ENCODE measurements around the gene HSD17B8.

The HSD17B8 gene

DNA sequence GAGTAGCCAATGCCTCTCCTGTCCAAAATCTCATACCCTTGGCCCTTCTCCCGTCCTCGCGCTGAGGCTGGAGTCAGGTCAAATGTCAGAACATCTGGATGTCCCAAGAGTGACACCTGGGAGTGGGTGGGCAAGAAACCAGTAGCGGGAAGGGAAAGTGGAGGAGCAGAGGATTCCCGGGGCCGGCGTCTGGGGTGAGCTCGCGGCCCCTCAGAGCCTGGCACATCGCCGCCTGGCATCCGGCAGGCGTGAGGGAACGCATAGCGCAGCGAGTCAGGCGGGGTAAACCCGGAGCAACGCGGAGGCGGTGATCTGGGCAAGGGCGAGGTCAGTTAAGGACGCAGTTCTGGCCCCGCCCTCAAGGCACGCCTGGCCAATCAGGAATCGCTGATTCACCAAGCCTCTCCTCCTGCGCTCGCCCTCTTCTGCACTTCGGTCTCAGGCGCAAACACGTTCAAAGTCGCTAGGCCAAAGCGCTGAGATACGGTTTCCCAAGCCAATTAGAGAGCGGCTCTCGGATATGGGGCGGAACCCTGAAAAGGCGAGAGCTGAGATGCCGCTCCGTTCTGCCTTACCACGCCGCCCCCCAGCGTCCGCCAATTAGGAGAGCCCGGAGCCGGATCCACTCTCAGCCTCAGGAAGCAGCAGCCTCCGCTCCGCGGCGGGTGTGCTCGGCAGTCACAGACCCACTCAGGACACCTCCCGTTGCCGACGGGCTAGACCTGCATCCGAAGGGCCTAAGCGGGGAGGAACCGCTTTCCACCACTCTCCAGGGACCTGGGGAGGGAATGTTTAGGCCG is 44.7 kb downstream of the HSD17B8 start:
- peak; percentile 98 to 99 (median 99) for DNase-seq

DNA sequence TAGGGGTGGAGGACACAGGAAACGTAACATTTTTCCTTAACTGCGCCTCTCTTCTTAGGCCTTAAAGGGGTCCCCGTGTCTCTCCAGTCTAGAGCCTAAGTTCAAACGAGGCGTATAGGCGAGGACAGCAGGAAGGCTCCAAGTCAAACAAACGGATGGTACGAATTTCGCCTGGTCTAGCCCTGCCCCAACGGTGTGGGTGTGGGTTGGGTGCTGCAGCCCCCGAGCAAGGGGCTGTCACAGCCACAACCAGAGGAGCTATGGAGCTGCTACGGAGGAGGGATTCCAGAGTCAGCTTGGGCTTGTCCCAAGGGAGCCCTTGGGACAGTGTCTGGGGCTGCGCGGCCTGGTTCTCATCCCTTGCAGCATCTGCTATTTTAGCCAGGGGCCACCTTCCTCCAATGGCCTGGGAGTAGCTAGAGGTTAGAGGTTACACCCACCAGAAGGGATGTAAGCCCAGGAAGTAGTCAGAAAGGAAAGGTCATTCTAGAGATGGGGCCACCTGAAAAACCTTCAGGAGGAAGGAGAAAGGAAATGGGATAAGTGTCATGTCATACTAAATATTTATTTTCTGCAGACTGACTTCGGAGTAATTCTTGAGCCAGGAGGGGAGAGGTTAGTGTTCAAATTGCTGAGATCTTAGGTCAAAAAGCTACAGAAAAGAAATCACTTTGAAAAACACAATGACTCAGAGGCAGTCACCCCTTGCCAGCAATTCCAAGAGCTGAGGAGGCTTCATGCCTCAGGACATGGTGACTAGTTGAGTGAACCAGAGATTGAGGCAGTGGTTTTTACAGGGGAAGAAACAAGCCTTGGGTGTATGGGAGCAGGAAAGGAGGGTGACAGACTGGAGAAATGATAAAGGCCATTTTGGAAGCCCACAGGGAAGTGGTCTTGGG is 45.5 kb downstream of the HSD17B8 start:
- DNase-seq, result peak; percentile 35 to 67 (median 59)

DNA sequence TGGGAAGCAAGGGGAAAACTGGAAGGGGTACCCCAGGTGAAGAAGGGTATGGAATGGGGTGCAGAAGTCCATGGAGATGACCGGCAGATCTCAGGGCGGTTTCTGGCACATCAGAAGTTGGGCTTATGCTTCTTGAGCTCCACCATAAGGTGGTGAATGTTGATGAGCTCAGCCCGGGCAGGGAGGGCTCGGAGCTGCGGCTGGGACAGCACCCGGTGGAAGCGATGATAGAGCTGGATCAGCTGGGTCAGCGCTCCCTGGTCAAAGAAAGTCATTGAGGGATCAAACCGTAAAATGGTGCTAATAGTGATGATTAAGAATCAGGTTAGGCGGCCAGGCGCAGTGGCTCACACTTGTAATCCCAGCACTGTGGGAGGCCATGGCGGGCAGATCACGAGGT is 46.3 kb downstream of the HSD17B8 start:
- DNase-seq, result no peak

DNA sequence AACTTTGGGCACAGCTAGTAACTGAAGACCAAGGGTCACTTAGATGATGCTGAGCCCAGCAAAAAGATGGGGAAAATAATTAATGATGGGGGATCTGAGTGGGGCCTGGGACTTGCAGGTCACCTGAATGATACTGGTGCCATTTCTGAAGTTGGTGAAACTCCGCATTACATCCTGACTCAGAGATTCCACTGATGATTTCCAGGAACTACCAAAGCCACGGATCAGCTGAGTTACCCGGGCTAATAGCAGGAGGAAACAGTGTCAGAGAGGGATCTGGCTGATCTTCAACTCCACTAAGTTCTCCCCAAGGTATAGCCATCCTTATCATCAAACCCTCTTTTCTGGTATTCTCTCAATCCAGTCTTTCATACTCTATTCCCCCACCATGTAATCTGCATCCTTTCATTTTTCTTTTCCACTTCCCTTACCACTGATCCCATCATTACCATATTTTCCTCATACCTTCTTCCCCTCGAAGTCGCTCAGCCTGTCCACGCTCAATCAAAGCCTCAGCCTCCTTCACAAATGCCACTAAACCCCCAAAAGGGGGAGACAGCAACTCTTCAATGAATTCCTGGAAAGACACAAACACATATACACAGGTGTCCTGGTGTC is 47.0 kb downstream of the HSD17B8 start:
- DNase-seq, result no peak

DNA sequence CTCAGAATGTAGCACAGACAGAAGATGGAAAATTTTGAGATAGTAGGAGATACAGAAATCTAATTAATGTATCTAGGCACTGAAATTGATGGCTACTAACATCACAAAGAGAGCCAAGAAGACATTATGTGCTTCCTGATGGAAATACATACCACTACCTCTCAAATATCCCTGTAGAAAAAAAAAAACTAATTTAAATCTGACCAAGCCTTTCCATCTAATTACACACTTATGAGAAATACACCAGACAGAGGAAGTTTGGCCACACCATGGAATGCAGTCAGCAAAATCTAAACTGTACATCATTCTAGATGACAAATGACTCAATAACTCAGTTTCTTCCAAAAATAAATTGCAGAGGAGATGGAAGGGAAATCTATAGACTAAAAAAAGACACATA is 48.3 kb downstream of the HSD17B8 start:
- peak; percentile 29 to 63 (median 57) for DNase-seq

DNA sequence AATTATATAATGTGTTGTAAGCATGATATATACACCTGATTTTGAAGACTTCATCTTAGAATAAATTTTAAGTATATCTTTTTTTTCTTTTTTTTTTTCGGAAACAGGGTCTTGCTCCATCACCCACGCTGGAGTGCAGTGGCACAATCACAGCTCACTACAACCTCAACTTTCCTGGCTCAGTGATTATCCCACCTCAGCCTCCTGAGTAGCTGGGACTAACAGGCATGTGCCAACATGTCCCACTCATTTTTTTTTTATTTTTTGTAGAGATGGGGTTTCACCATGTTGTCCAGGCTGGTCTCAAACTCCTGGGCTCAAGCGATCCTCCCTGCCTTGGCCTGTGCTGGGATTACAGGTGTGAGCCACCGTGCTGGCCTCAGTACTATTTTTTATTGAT is 50.1 kb downstream of the HSD17B8 start:
- no peak for DNase-seq

Measured in suppressor macrophage treated with lipopolysaccharide for 1 hour (primary cell).